H9 (cell line): Measurements from ENCODE around the gene WDR6. TPM values are rescaled to one million over a fixed set of nuclear protein-coding genes. Genes with fewer than 3 reads are reported as not detected.

Experiments used
- DNase-seq: peaks from one replicate; pipeline ENCODE4 v3.0.0-alpha.2; 2017
- H2AFZ ChIP-seq: one replicate; pipeline ENCODE4 v1.6.1; 2013; ENCODE audit warnings: mild to moderate bottlenecking, low read length, control low read depth, moderate library complexity
- H2AK5ac ChIP-seq: 2 replicates; pipeline ENCODE4 v1.6.1; 2013; ENCODE audit warnings: low read length, control low read depth, mixed read lengths; ENCODE audit not compliant: insufficient read length
- H2BK120ac ChIP-seq: one replicate; pipeline ENCODE4 v1.6.1; 2013; ENCODE audit warnings: low read depth, mild to moderate bottlenecking, low read length, control low read depth, inconsistent platforms; ENCODE audit not compliant: poor library complexity, severe bottlenecking
- H2BK12ac ChIP-seq: 2 replicates; pipeline ENCODE4 v1.6.1; 2013; ENCODE audit warnings: low read length, control low read depth, mixed read lengths, low read depth; ENCODE audit not compliant: insufficient read length
- H2BK15ac ChIP-seq: 2 replicates; pipeline ENCODE4 v1.6.1; 2013; ENCODE audit warnings: low read depth, low read length, control low read depth
- H2BK20ac ChIP-seq: one replicate; pipeline ENCODE4 v1.6.1; 2013; ENCODE audit warnings: low read depth, mild to moderate bottlenecking, low read length, control low read depth, inconsistent platforms; ENCODE audit not compliant: poor library complexity, severe bottlenecking
- H2BK5ac ChIP-seq: 2 replicates; pipeline ENCODE4 v1.6.1; 2013; ENCODE audit warnings: low read length, control low read depth, mixed read lengths; ENCODE audit not compliant: insufficient read length
- H3K14ac ChIP-seq: 2 replicates; pipeline ENCODE4 v1.6.1; 2013; ENCODE audit warnings: low read length, control low read depth; ENCODE audit not compliant: insufficient read depth
- H3K18ac ChIP-seq: 2 replicates; pipeline ENCODE4 v1.6.1; 2013; ENCODE audit warnings: low read depth, mild to moderate bottlenecking, mixed read lengths, low read length, control low read depth; ENCODE audit not compliant: insufficient read length
- H3K23ac ChIP-seq: 2 replicates; pipeline ENCODE4 v1.6.1; 2013; ENCODE audit warnings: low read length, control low read depth, mixed read lengths, low read depth; ENCODE audit not compliant: insufficient read length
- H3K23me2 ChIP-seq: 2 replicates; pipeline ENCODE4 v1.6.1; 2013; ENCODE audit warnings: low read depth, mild to moderate bottlenecking, mixed read lengths, low read length, control low read depth; ENCODE audit not compliant: insufficient read length, poor library complexity, severe bottlenecking
- H3K27ac ChIP-seq: 2 replicates; pipeline ENCODE4 v1.5.1; 2013; ENCODE audit warnings: low read length, control low read depth, mixed read lengths, low read depth; ENCODE audit not compliant: insufficient read length
- H3K27me3 ChIP-seq: 2 replicates; pipeline ENCODE4 v1.6.1; 2013; ENCODE audit warnings: low read length, control low read depth, inconsistent platforms; ENCODE audit not compliant: insufficient read depth
- H3K4ac ChIP-seq: 2 replicates; pipeline ENCODE4 v1.6.1; 2013; ENCODE audit warnings: low read depth, mild to moderate bottlenecking, control low read depth, inconsistent platforms, low read length, moderate library complexity
- H3K4me1 ChIP-seq: 2 replicates; pipeline ENCODE4 v1.6.1; 2013; ENCODE audit warnings: low read length, control low read depth, inconsistent platforms; ENCODE audit not compliant: insufficient read depth
- H3K4me2 ChIP-seq: 2 replicates; pipeline ENCODE4 v1.6.1; 2013; ENCODE audit warnings: low read length, control low read depth, mixed read lengths; ENCODE audit not compliant: insufficient read length, insufficient read depth
- H3K56ac ChIP-seq: 2 replicates; pipeline ENCODE4 v1.6.1; 2013; ENCODE audit warnings: low read depth, mild to moderate bottlenecking, mixed read lengths, low read length, control low read depth; ENCODE audit not compliant: insufficient read length
- H3K79me1 ChIP-seq: 2 replicates; pipeline ENCODE4 v1.6.1; 2013; ENCODE audit warnings: low read depth, mild to moderate bottlenecking, moderate library complexity, low read length, control low read depth, inconsistent platforms; ENCODE audit not compliant: insufficient read depth, poor library complexity, severe bottlenecking
- H3K79me2 ChIP-seq: 2 replicates; pipeline ENCODE4 v1.6.1; 2013; ENCODE audit warnings: low read length, control low read depth, inconsistent platforms; ENCODE audit not compliant: insufficient read depth
- H3K9ac ChIP-seq: 2 replicates; pipeline ENCODE4 v1.6.1; 2013; ENCODE audit warnings: low read length, control low read depth, mixed read lengths; ENCODE audit not compliant: insufficient read length; ENCODE audit errors: extremely low read depth
- H3K9me3 ChIP-seq: one replicate; pipeline ENCODE4 v1.6.1; 2013; ENCODE audit warnings: low read depth, low read length, inconsistent platforms; ENCODE audit not compliant: control insufficient read depth
- H3T11ph ChIP-seq: one replicate; pipeline ENCODE4 v1.6.1; 2013; ENCODE audit warnings: mild to moderate bottlenecking, low read length, control low read depth, inconsistent platforms
- H4K20me1 ChIP-seq: one replicate; pipeline ENCODE4 v1.6.1; 2013; ENCODE audit not compliant: control insufficient read depth, insufficient read length, insufficient read depth
- H4K5ac ChIP-seq: 2 replicates; pipeline ENCODE4 v1.6.1; 2013; ENCODE audit warnings: low read depth, mild to moderate bottlenecking, mixed read lengths, low read length, control low read depth; ENCODE audit not compliant: insufficient read length
- H4K8ac ChIP-seq: replicated peaks from 2 replicates; pipeline ENCODE4 v1.6.1; 2013; ENCODE audit warnings: low read length, control low read depth, mixed read lengths, low read depth; ENCODE audit not compliant: insufficient read length
- H4K91ac ChIP-seq: 2 replicates; pipeline ENCODE4 v1.6.1; 2013; ENCODE audit warnings: low read depth, mild to moderate bottlenecking, moderate library complexity, mixed read lengths, low read length, control low read depth; ENCODE audit not compliant: insufficient read length
- H3K27ac Mint-ChIP-seq, 3 experiments: 2 replicates in 2 of 3; 3 replicates in 1 of 3; pipeline ENCODE4 v1.8.0; 2020 to 2021; ENCODE audit warnings: mixed read lengths in 3 of 3, mild to moderate bottlenecking in 1 of 3, moderate library complexity in 1 of 3
- H3K27me3 Mint-ChIP-seq: 2 replicates; pipeline ENCODE4 v1.8.0; 2021; ENCODE audit warnings: low read depth, mild to moderate bottlenecking, moderate library complexity, mixed read lengths
- H3K36me3 Mint-ChIP-seq, 3 experiments: 2 replicates in 2 of 3; 3 replicates in 1 of 3; pipeline ENCODE4 v1.8.0; 2020 to 2021; ENCODE audit warnings: low read depth in 3 of 3, mixed read lengths in 3 of 3; ENCODE audit not compliant: insufficient read depth in 1 of 3
- H3K4me1 Mint-ChIP-seq, 2 experiments: 2 replicates each; pipeline ENCODE4 v1.8.0; 2020; ENCODE audit warnings: mixed read lengths in 2 of 2
- H3K4me3 Mint-ChIP-seq, 2 experiments: 2 replicates in 1 of 2; 3 replicates in 1 of 2; pipeline ENCODE4 v1.8.0; 2020 to 2021; ENCODE audit warnings: mild to moderate bottlenecking in 2 of 2, mixed read lengths in 2 of 2, moderate library complexity in 1 of 2
- H3K9me3 Mint-ChIP-seq, 2 experiments: 2 replicates in 1 of 2; 3 replicates in 1 of 2; pipeline ENCODE4 v1.8.0; 2020; ENCODE audit warnings: mild to moderate bottlenecking in 2 of 2, mixed read lengths in 2 of 2, moderate library complexity in 1 of 2
- WGBS: extraction: QIAGEN DNeasy Blood & Tissue Kit; methylation state at CpG from one replicate; pipeline ENCODE4 v1.1.7; 2013; ENCODE audit warnings: missing lambda C conversion rate, low lambda C conversion rate, mixed read lengths; ENCODE audit not compliant: insufficient read length; ENCODE audit errors: extremely low coverage; 5-methylcytosine and 5-hydroxymethylcytosine counted together
- total RNA-seq: library from RNA; stranded (reverse); gene quantifications from 2 replicates; pipeline ENCODE4 v1.2.1, GENCODE V29; 2021
- TF ChIP-seq, protein P1 (sequence below): fragments of 200-600 bp; sonication (generic); conservative IDR thresholded peaks from 3 replicates; pipeline ENCODE4 v1.8.0; 2021; ENCODE audit warnings: antibody characterized with exemption, mild to moderate bottlenecking

WDR6 gene
- total RNA-seq, 1 experiment from 2014 or later = 298 TPM

DNA sequence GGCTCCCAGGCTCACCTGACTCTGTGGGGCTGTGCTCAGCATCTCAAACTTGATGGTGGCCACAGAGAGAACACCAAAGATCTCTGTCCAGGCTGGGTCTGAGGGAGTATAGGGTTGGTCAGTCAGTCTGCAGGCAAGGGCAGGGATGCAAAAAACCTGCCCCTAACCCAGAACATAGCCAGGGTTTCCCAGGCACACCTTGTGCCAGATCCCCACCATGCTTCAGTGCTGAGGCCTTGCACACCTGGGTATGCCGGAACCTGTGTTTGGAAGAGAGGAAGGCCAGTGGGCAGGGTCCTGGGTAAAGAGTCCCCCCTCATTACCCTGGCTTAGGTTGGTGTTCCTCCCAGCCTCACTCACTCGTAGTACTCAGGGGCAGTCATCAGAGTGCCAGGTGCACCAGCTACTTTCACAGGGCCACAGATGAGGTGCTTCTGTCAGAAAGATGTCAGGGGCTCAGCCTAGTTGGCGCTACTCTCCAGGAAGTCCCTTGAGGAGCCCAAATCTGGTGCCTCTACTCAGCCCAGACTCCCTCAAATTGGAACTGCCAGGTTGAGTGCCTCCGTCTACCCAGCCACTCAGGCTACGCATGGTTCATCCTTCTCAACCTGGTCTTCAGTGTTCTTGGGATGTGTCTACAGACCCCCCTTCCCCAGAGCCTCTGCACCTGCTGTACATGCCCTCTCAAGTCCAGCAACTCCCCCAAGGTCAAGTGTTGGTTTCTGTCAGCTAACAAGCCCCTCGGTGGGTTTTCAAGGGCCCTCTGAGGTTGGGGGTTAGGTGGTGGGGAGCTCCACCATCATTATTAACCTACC, 9.4 kb downstream of the WDR6 start:
- Histone ChIP-seq H3K18ac (no peak overlapping the region), H3K14ac (no peak overlapping the region), H3K27ac (no peak overlapping the region), H3K4me2 (no peak overlapping the region), H3K9ac (no peak overlapping the region), H2BK120ac (no peak overlapping the region), H3K4me1 (no peaks in the 10 kb centered on the region), H3K79me2 (no peaks in the 10 kb centered on the region; the same call in 1 of the 2 replicates), H3K23me2 (peaks cover 16% of the 10 kb centered on the region), H2BK12ac (no peak overlapping the region), H3K9me3 (no peaks in the 10 kb centered on the region), H4K91ac (no peak overlapping the region), H2AFZ (no peak overlapping the region), H3K56ac (no peak overlapping the region), H3K27me3 (no peaks in the 10 kb centered on the region), H3T11ph (no peak overlapping the region), H3K23ac (no peak overlapping the region), H4K5ac (no peak overlapping the region), H3K4ac (no peak overlapping the region), H4K8ac (no peak overlapping the region), H2BK15ac (no peak overlapping the region), H4K20me1 (peaks cover 2% of the 10 kb centered on the region), H2AK5ac (no peak overlapping the region), H3K79me1 (no peaks in the 10 kb centered on the region), H2BK20ac (no peak overlapping the region), H2BK5ac (no peak overlapping the region)
- Mint-ChIP-seq H3K4me3 (peak overlapping the region; percentile 91 to 95; a peak in 4 of 5 replicates), H3K36me3 (peaks cover 23 to 51% (median 46%) of the 10 kb centered on the region in 3 experiments), H3K9me3 (no peaks in the 10 kb centered on the region), H3K4me1 (peaks cover 17 to 21% of the 10 kb centered on the region in 2 experiments), H3K27ac (no peak overlapping the region), H3K27me3 (no peaks in the 10 kb centered on the region)
- no peak for DNase-seq
- TF ChIP-seq, protein P1, sequence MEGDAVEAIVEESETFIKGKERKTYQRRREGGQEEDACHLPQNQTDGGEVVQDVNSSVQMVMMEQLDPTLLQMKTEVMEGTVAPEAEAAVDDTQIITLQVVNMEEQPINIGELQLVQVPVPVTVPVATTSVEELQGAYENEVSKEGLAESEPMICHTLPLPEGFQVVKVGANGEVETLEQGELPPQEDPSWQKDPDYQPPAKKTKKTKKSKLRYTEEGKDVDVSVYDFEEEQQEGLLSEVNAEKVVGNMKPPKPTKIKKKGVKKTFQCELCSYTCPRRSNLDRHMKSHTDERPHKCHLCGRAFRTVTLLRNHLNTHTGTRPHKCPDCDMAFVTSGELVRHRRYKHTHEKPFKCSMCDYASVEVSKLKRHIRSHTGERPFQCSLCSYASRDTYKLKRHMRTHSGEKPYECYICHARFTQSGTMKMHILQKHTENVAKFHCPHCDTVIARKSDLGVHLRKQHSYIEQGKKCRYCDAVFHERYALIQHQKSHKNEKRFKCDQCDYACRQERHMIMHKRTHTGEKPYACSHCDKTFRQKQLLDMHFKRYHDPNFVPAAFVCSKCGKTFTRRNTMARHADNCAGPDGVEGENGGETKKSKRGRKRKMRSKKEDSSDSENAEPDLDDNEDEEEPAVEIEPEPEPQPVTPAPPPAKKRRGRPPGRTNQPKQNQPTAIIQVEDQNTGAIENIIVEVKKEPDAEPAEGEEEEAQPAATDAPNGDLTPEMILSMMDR = no peak
- no CpG with 5 or more reads among the region's 6 CpGs for WGBS
